ENCODE measurements around the gene IQGAP1.

IQGAP1 gene

DNA sequence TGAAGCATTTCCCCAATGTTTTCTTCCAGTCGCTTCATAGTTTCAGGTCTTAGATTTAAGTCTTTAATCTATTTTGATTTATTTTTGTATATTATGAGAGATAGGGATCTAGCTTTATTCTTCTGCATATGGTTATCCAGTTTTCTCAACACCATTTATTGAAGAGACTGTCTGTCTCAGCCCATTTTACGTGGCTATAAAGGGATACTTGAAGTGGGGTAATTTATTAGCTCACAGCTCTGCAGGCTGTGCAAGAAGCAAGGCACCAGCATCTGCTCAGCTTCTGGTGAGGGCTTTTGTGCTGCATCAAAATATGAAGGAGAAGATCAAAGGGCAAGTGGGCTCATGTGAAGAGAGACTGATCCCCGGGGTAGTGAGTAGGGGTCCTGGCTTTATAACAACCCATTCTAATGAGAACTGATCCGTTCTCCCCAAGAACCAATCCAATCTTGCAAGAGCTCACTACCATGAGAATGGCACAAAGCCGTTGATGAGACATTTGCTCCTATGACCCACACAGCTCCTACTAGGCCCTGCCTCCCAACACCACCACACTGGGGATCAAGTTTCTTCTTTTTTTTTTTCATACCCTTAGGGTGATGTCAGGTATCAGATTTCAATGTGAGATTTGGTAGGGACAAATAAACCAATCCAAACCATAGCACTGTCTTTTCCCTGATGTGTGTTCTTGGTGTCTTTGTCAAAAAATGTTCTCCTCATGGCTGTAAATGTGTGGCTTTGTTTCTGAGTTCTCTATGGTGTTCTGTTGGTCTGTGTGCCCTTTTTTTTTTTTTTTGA lies 63.2 kb downstream of the IQGAP1 start:
- H3K36me3 Mint-ChIP-seq = peaks cover 71% of the 10 kb centered on the region
- CTCF ChIA-PET = interaction anchor here (0.7 to 2.9 kb wide), 3 partner anchors 19 to 132 kb away, joined by 3 to 20 read pairs (median 3); no protein-coding TSS in a partner anchor
- H3K4me1 Mint-ChIP-seq = no peaks in the 10 kb centered on the region
- H3K4me3 Mint-ChIP-seq = no peak overlapping the region
- DNase-seq = no peak
- no peaks in the 10 kb centered on the region for H3K27me3 Mint-ChIP-seq
- H3K9me3 Mint-ChIP-seq = no peaks in the 10 kb centered on the region
- H3K27ac Mint-ChIP-seq = no peak overlapping the region

- Mint-ChIP-seq H3K27ac (no peak overlapping the region), H3K27me3 (no peaks in the 10 kb centered on the region), H3K4me1 (peaks cover 5% of the 10 kb centered on the region), H3K9me3 (no peaks in the 10 kb centered on the region), H3K36me3 (peaks cover 69% of the 10 kb centered on the region), H3K4me3 (no peak overlapping the region)
- no peak for DNase-seq
- CTCF ChIA-PET = interaction anchor here (0.6 kb wide), 1 partner anchor 192 kb away, joined by 3 read pairs; no protein-coding TSS in a partner anchor
These were observed 68.2 kb downstream of the IQGAP1 start for GRCh38 chr15:90456236-90456635.

DNA sequence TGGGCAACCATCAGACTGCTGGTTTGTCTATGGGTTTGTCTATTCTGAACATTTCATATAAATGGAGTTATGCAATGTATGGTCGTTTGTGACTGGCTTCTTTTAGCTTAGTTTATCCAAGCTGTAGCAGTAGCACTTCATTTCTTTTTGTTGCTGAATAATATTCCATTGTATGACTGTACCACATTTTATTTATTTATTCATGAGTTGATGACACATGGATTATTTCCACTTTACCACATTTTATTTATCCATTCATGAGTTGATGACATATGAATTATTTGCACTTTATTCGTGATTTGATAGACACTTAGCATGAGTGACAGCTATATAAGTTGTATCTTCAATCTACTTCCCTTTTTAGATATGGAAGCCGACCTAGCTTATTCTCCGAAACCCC lies 70.0 kb downstream of the IQGAP1 start:
- CTCF ChIA-PET = interaction anchor here (1.1 to 1.3 kb wide), 4 partner anchors 10 to 139 kb away, joined by 3 to 5 read pairs (median 4); no protein-coding TSS in a partner anchor
- Mint-ChIP-seq H3K4me1 (peaks cover 5% of the 10 kb centered on the region), H3K27me3 (no peaks in the 10 kb centered on the region), H3K9me3 (no peaks in the 10 kb centered on the region), H3K36me3 (peaks cover 69% of the 10 kb centered on the region), H3K27ac (no peak overlapping the region), H3K4me3 (no peak overlapping the region)
- DNase-seq = no peak

- Mint-ChIP-seq H3K9me3 (no peaks in the 10 kb centered on the region), H3K4me1 (peaks cover 5% of the 10 kb centered on the region), H3K27me3 (no peaks in the 10 kb centered on the region), H3K36me3 (peaks cover 67% of the 10 kb centered on the region), H3K27ac (no peak overlapping the region), H3K4me3 (no peak overlapping the region)
- CTCF ChIA-PET = interaction anchor here (1.9 kb wide), 1 partner anchor 139 kb away, joined by 7 read pairs; no protein-coding TSS in a partner anchor
- no peak for DNase-seq
These were observed 71.3 kb downstream of the IQGAP1 start for GRCh38 chr15:90459368-90459767.

DNA sequence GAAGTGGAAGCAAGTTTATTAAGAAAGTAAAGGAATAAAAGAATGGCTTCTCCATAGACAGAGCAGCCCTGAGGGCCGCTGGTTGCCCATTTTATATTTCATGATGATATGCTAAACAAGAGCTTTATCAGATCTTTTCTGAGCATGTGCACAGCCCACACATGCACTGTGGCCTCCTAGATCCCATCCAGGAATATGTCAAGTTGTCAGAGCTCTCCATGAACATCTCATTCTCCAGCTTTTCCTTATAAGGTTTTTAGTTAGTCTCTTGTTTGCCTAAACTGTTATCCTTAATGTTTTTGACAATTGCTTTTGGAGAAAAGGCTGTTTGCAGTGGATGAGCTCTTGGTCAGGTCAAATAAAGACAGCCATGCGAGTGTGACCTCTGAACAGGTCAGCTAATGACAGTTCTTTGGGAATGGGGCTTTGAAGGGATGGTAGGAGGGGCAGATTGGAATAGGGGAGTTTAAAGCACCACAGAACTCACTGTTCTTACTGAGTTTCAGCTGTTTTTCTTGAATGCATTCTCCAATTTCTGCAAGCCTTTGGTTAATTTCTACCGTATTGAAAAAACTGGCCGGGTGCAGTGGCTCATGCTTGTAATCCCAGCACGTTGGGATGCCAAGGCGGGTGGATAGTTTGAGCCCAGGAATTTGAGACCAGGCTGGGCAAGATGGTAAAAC lies 72.2 kb downstream of the IQGAP1 start:
- Mint-ChIP-seq H3K27ac (no peak overlapping the region), H3K9me3 (no peaks in the 10 kb centered on the region), H3K27me3 (no peaks in the 10 kb centered on the region), H3K4me1 (peaks cover 5% of the 10 kb centered on the region), H3K36me3 (peaks cover 65% of the 10 kb centered on the region), H3K4me3 (no peak overlapping the region)
- no peak for DNase-seq
- CTCF ChIA-PET = interaction anchor here (0.8 to 1.9 kb wide), 5 partner anchors 14 to 143 kb away, joined by 3 to 7 read pairs (median 3); no protein-coding TSS in a partner anchor

DNA sequence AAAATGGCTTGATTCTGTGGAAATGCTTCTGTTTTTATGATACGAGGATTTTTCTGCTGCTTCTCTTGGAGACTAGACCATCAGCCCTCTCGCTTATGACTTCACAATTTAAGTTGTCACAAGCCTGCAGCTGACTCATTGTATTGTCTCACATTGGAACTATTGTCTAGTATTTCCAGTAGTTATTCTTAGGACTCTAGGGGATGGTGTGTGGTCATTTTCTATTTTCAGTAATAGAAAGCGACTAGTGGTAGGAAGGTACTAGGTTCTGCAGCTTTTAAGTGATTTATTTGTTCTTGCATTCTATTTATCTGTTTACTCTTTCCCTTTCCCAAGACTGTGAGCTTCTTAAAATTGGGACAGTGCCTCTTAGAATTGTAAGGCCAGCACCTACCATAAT lies 75.3 kb downstream of the IQGAP1 start:
- peaks cover 5% of the 10 kb centered on the region for H3K4me1 Mint-ChIP-seq
- no peak overlapping the region for H3K27ac Mint-ChIP-seq
- H3K27me3 Mint-ChIP-seq = no peaks in the 10 kb centered on the region
- H3K36me3 Mint-ChIP-seq = peaks cover 65% of the 10 kb centered on the region
- CTCF ChIA-PET = interaction anchor here (1.2 kb wide), 1 partner anchor 19 kb away, joined by 5 read pairs; no protein-coding TSS in a partner anchor
- DNase-seq = no peak
- H3K4me3 Mint-ChIP-seq = no peak overlapping the region
- no peaks in the 10 kb centered on the region for H3K9me3 Mint-ChIP-seq

GRCh38 chr15:90465140-90465929 lies 77.3 kb downstream of the IQGAP1 start:
- Mint-ChIP-seq H3K36me3 (peaks cover 53% of the 10 kb centered on the region), H3K27ac (no peak overlapping the region), H3K4me3 (no peak overlapping the region), H3K27me3 (no peaks in the 10 kb centered on the region), H3K4me1 (peaks cover 10% of the 10 kb centered on the region), H3K9me3 (no peaks in the 10 kb centered on the region)
- DNase-seq = no peak
- CTCF ChIA-PET = interaction anchor here (0.7 to 3.7 kb wide), 6 partner anchors 16 to 172 kb away, joined by 3 to 15 read pairs (median 3); no protein-coding TSS in a partner anchor

DNA sequence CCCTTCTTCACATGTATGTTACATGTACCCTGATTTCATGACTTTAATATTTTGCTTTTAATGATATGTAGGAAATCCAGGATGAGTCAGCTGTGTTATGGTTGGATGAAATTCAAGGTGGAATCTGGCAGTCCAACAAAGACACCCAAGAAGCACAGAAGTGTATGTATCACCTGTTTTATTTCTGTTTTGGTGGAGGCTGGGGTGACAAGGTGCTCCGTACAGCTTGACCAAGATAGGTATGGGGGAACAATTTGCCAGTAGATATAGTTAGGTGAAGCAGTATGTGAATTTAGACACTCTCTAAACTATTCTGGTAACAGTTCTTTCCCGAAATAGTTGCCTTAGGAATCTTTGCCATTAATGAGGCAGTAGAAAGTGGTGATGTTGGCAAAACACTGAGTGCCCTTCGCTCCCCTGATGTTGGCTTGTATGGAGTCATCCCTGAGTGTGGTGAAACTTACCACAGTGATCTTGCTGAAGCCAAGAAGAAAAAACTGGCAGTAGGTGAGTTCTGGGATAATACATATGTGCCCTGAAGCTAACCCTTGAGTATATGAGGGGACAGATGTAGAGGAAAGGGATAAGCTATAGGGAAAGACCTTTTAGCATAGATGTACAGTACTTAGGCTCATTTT lies 78.0 kb downstream of the IQGAP1 start:
- Mint-ChIP-seq H3K4me3 (no peak overlapping the region), H3K27me3 (no peaks in the 10 kb centered on the region), H3K9me3 (no peaks in the 10 kb centered on the region), H3K36me3 (peaks cover 56% of the 10 kb centered on the region), H3K4me1 (peaks cover 15% of the 10 kb centered on the region), H3K27ac (no peak overlapping the region)
- CTCF ChIA-PET = interaction anchor here (1.2 to 3.7 kb wide), 3 partner anchors 16 to 146 kb away, joined by 3 to 15 read pairs (median 6); no protein-coding TSS in a partner anchor
- no peak for DNase-seq

- DNase-seq = no peak
- H3K36me3 Mint-ChIP-seq = peaks cover 63% of the 10 kb centered on the region
- no peak overlapping the region for H3K4me3 Mint-ChIP-seq
- H3K9me3 Mint-ChIP-seq = no peaks in the 10 kb centered on the region
- H3K4me1 Mint-ChIP-seq = peaks cover 15% of the 10 kb centered on the region
- peak overlapping the region; percentile 7 for H3K27ac Mint-ChIP-seq
- CTCF ChIA-PET = interaction anchor here (0.7 to 2.0 kb wide), 3 partner anchors 12 to 150 kb away, joined by 4 to 11 read pairs (median 9); no protein-coding TSS in a partner anchor
- no peaks in the 10 kb centered on the region for H3K27me3 Mint-ChIP-seq
These were observed 81.7 kb downstream of the IQGAP1 start for GRCh38 chr15:90469723-90470122.

DNA sequence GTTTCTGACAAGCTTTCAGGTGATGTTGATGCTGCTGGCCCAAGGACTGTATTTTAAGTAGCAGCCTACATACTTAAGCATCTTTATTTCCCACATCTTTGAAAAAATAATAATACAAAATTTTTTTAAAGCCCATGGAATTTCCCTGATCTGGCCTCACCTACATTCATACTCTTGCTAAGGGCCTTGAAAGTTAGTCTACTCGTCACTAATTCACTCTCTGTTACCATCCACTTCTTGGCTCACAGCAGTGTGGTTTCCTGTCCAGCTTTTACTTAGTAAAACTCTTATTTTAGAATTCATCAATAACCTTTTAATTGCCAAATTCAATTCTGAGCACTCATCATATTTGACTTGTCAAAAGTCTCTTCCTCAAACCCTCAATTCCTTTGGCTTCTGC lies 82.4 kb downstream of the IQGAP1 start:
- no peak for DNase-seq
- no peaks in the 10 kb centered on the region for H3K9me3 Mint-ChIP-seq
- H3K27ac Mint-ChIP-seq = no peak overlapping the region
- CTCF ChIA-PET = interaction anchor here (1.4 to 2.0 kb wide), 2 partner anchors 11 to 150 kb away, joined by 9 to 11 read pairs; no protein-coding TSS in a partner anchor
- H3K36me3 Mint-ChIP-seq = peaks cover 60% of the 10 kb centered on the region
- H3K4me1 Mint-ChIP-seq = peaks cover 15% of the 10 kb centered on the region
- no peak overlapping the region for H3K4me3 Mint-ChIP-seq
- no peaks in the 10 kb centered on the region for H3K27me3 Mint-ChIP-seq

- Mint-ChIP-seq H3K27ac (peak overlapping the region; percentile 51), H3K27me3 (no peaks in the 10 kb centered on the region), H3K4me1 (peaks cover 15% of the 10 kb centered on the region), H3K9me3 (no peaks in the 10 kb centered on the region), H3K36me3 (peaks cover 54% of the 10 kb centered on the region), H3K4me3 (no peak overlapping the region)
- DNase-seq = no peak
- CTCF ChIA-PET = no interaction called here
These were observed 83.1 kb downstream of the IQGAP1 start for GRCh38 chr15:90471126-90471525.

DNA sequence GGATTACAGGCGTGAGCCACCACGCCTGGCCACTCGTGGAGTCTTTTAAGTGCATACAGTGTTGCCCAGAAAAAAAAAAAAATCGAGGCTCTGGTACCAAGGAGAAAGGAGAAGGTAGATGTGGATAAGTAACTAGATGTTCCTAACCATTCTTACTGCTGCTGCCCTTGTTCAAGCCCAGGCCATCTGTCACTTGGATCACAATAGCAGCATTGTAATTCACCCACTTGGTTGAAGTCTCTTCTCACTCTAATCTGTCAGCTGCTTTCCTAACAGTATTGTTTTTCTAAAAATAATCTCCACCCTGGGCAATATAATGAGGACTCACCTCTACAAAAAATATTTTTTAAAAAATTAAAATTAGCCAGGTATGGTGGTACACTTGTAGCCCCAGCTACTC lies 83.7 kb downstream of the IQGAP1 start:
- no peak overlapping the region for H3K4me3 Mint-ChIP-seq
- no peaks in the 10 kb centered on the region for H3K27me3 Mint-ChIP-seq
- H3K9me3 Mint-ChIP-seq = no peaks in the 10 kb centered on the region
- H3K27ac Mint-ChIP-seq = no peak overlapping the region
- CTCF ChIA-PET = interaction anchor here (1.2 kb wide), 1 partner anchor 152 kb away, joined by 4 read pairs; no protein-coding TSS in a partner anchor
- peaks cover 19% of the 10 kb centered on the region for H3K4me1 Mint-ChIP-seq
- no peak for DNase-seq
- peaks cover 55% of the 10 kb centered on the region for H3K36me3 Mint-ChIP-seq

DNA sequence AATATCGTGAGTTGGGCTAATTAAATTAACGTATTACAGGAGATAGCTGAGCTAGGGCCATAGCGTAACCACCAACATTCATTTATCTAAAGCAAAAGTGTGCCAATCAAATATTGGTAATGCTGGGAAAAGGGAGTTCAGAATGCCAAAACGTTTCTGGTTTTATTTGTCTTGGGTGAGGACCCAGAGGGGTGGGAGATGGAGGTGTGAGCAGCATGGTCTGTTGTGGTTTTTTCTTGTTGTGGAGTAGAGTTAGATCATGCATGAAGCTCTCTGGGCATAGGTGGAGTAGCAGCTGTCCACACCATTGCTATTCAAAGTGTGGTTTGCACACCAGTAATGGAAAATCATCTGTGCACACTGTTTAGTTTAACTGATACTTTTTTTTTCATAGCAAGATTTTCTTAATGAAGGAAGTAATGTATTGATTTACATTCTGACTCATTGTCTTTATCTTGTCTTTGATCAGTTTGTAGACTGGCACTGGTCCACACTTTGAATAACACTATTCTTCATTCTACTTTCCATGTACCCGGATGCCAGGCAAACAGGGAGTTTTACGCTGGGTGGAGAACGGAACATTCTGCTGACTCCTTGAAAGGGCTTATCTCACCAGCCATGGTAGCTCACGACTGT lies 90.9 kb downstream of the IQGAP1 start:
- no peak for DNase-seq
- Mint-ChIP-seq H3K27ac (no peak overlapping the region), H3K9me3 (no peaks in the 10 kb centered on the region), H3K27me3 (no peaks in the 10 kb centered on the region), H3K4me1 (peaks cover 43% of the 10 kb centered on the region), H3K36me3 (peaks cover 62% of the 10 kb centered on the region), H3K4me3 (no peak overlapping the region)
- CTCF ChIA-PET = interaction anchor here (1.0 to 10.2 kb wide), 4 partner anchors 117 to 407 kb away, joined by 3 to 137 read pairs (median 38); no protein-coding TSS in a partner anchor

Measured in activated naive CD4-positive, alpha-beta T cell treated with anti-CD3 and anti-CD28 coated beads, Interleukin-2, amount 10 ng/mL, durations not matched to agents 7 days and 5 days (primary cell).